ENCODE results near the gene PLIN3.
"Not testable (repeated sequence)": the region's sequence is repeated elsewhere in the genome, so short reads cannot be mapped to it uniquely, and the experiment has no call there.

The PLIN3 gene

DNA sequence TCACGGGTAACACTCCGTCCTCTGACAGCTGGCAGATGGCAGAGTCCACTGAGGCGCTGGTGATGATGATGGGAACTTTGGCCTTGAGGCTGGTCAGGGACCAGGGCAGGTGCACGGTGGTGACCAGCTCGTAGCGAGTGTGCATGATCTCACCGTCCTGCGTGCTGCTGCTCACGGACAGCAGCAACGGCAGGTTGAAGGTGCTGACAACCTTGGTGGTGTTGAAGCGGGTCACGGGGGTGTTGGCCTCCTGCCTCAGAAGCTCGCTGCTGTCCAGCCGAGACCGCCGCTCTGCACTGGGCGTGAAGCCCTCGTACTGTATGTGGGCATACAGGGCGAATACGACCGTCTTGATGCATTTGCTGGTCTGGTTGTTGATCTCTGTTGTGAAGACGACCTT lies 23.6 kb upstream of the PLIN3 start:
- no peak for DNase-seq (ENCODE audit: low read depth in 2 of 2)

- no peak for DNase-seq (ENCODE audit: low read depth in 2 of 2)
These were observed 21.8 kb upstream of the PLIN3 start for GRCh38 chr19:4889034-4889815.

- not testable (repeated sequence) for DNase-seq (ENCODE audit: low read depth in 2 of 2)
These were observed 20.3 kb upstream of the PLIN3 start for GRCh38 chr19:4887803-4888202.

- not testable (repeated sequence) for DNase-seq (ENCODE audit: low read depth in 2 of 2)
These were observed 17.5 kb upstream of the PLIN3 start for GRCh38 chr19:4884993-4885392.

- not testable (repeated sequence) for DNase-seq (ENCODE audit: low read depth in 2 of 2)
These were observed 15.4 kb upstream of the PLIN3 start for GRCh38 chr19:4882874-4883273.

DNA sequence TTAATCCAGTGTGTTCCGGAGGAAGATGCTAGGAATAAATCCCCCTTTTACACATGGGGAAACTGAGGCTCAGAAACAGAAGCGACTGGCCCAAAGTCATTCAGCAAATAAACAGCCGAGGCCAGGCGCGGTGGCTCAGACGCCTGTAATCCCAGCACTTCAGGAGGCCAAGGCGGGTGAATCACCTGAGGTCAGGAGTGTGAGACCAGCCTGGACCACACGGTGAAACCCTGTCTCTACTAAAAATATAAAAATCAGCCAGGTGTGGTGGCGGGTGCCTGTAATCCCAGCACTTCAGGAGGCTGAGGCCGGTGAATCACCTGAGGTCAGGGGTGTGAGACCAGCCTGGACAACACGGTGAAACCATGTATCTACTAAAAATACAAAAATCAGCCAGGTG lies 11.6 kb upstream of the PLIN3 start:
- DNase-seq (ENCODE audit: low read depth in 2 of 2): no peak

DNA sequence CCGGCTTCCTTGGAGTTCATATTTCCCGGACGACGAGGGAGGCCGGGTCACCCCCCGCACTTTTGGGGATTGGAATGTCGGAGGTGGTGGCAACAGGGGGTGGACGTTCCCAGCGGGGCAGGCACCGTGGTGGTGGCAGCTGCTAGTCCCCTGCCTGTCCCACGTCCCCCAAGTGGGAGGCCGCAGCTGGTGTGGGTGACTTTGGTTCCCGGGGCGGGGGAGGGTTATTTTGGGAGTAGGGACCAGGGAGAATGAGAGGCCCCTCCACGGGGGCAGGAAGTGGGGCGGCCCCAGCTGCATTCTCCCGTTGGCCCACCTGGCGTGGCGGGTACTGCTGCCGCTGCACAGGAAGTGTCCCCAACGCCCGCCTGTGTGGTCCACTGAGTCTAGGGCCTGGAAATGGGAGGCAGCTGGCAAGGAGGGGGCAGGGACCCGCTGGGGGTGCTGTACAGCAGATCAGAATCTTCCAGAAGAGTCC lies 11.1 kb upstream of the PLIN3 start:
- no peak for DNase-seq (ENCODE audit: low read depth in 2 of 2)

GRCh38 chr19:4877753-4878490 lies 10.5 kb upstream of the PLIN3 start:
- no peak for DNase-seq (ENCODE audit: low read depth in 2 of 2)

DNA sequence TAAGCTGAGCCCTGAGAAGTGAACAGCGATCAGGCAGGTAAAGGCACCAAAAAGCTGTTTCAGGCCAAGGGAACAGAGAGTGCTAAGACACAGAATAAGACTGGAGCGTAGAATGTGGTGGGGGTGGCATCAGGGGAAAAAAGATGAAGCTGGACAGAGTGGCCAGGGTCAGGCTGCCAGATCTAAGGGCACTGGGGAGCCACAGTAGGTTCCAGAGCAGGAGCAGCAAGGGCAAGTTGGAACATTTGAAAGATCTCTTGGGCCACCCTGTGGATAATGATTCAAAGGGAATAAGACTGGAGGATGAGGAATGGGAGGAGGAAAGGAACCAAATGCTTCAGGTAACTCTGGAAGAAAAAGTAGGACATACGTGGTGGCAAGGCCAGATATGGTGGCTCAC lies 6.5 kb upstream of the PLIN3 start:
- DNase-seq (ENCODE audit: low read depth in 2 of 2): no peak

DNA sequence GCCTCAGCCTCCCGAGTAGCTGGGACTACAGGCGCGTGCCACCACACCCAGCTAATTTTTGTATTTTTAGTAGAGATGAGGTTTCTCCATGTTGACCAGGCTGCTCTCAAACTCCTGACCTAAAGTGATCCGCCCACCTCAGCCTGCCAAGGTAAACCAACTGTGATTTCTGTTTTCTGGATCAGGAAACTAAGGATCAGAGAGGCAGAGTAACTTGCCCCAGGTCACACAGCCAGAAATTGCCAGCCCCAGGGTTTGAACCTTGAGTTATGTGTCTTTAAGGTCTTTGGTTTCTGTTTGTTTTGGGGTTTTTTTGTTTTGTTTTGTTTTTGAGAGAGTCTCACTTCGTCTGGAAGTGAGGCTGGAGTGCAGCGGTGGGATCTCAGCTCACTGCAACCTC lies 4.2 kb upstream of the PLIN3 start:
- no peak for DNase-seq (ENCODE audit: low read depth in 2 of 2)

DNA sequence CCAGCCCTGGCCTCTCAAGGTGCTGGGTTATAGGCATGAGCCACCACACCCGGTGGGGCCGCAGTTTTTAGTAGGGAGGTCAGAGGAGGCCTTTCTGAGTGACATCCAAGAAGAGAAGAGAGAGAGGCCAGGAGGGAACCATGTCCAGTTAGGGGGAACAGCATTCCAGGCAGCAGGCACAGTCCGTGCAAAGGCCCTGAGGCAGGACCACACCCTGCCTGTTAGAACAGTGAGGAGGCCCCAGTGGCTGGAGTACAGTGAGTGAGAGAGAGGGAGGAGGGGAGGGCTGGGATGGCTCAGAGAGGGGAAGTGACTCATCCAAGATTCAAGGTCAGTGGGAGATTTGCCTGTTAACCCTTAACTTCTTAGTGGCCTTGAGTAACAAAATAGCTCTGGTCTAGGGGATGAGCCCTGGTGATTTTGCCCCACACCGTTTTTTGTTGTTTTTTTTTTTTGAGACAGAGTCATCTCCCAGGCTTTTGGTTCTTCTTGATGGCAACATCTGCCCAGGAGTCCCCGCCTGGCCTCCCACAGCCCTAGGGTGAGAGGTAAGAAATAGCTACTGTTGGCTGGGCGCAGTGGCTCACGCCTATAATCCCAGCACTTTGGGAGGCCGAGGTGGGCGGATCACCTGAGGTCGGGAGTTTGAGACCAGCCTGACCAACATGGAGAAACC lies 2.7 kb upstream of the PLIN3 start:
- DNase-seq (ENCODE audit: low read depth in 2 of 2): no peak

DNA sequence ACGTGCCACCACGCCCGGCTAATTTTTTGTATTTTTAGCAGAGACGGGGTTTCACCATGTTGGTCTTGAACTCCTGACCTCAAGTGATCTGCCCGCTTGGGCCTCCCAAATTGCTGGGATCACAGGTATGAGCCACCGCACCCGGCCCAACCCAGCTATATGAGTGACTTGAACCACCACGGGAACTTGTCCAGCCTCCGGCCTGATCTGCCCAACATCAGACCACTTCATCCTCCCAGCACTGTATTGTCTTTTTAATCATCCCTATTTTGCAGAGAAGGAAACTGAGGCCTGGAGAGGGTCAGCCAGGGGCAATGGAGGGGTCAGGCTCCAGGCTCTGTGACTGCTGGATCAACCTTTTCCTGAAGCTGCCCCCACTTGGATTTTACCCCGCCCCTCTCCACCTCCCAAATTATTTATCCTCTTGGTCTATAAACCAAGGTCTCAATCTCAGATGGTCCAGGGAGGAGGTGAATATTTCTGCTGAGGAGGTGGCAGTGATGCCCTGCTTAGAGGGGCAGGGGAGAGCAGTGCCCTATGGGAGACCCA lies 893 bp upstream of the PLIN3 start:
- no peak for DNase-seq (ENCODE audit: low read depth in 2 of 2)

- peak in 1 of 2 donors; percentile 12 for DNase-seq (ENCODE audit: low read depth in 2 of 2)
These were observed 657 bp downstream of the PLIN3 start for GRCh38 chr19:4866595-4867424.

GRCh38 chr19:4861147-4861546 lies 6.3 kb downstream of the PLIN3 start:
- no peak for DNase-seq (ENCODE audit: low read depth in 2 of 2)

DNA sequence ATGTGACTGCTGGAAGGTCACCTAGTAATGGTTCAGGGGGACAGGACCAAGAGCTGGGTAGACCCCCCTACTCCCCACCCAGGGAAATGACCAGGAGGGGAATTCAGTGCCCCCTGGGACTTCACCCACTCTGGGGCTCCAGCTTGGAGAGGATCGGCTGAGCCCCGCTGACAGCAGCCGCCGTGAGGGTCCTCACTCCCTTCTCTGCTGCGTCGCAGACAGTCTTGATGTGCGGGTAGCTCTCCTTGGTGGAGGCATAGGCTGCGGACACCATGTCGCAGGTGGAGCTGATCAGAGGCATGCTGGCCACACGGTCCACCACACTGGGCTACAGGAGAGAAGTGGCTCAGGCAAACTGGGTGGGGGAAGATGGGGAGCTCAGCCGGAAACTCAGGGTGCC lies 7.8 kb downstream of the PLIN3 start:
- DNase-seq (ENCODE audit: low read depth in 2 of 2): no peak

DNA sequence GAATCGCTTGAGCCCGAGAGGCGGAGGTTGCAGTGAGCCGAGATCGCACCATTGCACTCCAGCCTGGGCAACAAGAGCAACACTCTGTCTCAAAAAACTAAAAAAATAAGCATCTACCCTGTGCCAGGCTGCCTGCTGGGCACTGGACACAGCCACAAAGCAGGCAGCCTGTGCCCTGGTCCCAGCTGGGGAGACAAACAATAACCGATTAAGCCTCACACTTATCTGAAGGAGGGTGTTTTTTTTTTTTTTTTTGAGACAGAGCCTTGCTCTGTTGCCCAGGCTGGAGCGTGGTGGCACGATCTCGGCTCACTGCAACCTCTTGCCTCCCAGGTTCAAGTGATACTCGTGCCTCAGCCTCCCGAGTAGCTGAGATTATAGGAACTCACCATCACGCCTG lies 11.0 kb downstream of the PLIN3 start:
- not testable (repeated sequence) for DNase-seq (ENCODE audit: low read depth in 2 of 2)

- DNase-seq (ENCODE audit: low read depth in 2 of 2): not testable (repeated sequence)
These were observed 14.0 kb downstream of the PLIN3 start for GRCh38 chr19:4853506-4853905.

DNA sequence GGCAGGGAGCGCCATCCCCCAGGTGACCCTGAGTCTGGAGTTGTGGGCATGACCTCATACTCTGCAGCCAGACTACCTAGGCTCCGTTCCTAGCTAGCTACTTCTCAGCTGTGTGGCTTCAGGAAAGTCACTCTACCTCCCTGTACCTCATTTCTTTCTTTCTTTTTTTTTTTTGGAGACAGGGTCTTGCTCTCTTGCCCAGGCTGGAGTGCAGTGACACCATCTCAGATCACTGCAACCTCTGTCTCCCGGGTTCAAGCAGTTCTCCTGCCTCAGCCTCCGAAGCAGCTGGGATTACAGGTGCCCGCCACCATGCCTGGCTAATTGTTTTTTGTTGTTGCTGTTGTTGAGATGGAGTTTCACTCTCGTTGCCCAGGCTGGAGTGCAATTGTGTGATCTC lies 15.0 kb downstream of the PLIN3 start:
- no peak for DNase-seq (ENCODE audit: low read depth in 2 of 2)

DNA sequence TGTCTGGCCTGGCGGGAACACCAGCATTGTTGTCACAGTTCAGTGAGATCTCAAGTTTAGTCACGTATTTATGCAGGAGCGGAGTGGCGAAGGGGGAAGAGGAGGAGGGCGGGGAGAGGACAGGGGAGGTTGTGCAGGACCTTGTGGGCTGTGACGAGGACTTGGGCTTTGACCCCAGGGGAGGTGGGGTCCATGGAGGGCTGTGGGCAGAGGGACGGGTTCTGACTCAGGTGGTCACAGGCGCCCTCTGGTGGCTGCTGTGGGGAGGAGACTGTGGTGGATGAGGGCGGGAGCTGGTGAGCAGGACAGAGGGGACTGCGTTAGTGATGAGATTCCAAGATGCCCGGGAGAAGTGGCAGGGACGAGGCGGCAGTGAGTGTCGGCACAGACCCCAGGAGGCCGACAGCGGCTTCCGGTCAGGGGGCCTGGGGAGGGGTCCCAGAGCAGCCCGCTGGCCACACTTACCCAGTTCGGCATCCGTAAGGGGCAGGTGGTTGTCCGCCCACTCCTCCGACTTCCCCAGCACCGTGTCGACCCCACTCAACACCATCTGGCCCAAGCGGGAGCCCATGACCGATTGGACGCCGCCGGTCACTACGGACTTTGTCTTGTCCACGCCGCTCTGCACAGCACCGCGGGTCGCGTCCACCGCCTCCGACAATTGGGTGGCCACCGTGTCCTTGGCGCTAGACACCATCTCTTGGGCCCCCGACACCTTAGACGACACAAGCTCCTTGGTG lies 15.7 kb downstream of the PLIN3 start:
- DNase-seq (ENCODE audit: low read depth in 2 of 2): peak; percentile 52 to 55

DNA sequence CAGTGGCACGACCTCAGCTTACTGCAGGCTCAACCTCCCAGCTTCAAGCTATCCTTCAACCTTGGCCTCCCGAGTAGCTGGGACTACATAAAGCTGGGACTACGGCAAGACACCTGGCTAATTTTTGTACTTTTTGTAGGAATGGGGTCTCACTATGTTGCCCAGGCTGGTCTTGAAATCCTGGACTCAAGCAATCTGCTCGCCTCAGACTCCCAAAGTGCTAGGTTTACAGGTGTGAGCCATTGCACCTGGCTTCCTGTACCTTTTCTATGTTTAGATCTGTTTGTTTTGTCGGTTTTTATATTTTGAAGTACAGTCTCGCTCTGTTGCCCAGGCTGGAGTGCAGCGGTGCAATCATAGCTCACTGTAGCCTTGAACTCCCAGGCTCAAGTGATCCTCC lies 18.4 kb downstream of the PLIN3 start:
- no peak for DNase-seq (ENCODE audit: low read depth in 2 of 2)

All from stimulated activated CD8-positive, alpha-beta memory T cell treated with anti-CD3 and anti-CD28 coated beads, Interleukin-2, amount 100 ng/mL, for 1 hour (primary cell).